Measurements from ENCODE around the gene DHX29.

GRCh38 chr5:55307383-55308253 is at the start of gene DHX29, which contains the start of gene MTREX:
- peak; percentile 98 for TF ChIP-seq POLR2A (IDR thresholded peaks at IDR 0.05; ENCODE audit: low read depth, low read length)
- TF ChIP-seq POLR2AphosphoS5 (IDR thresholded peaks at IDR 0.05; ENCODE audit: low read depth, low read length): peak; percentile 92
- TF ChIP-seq SPI1 (IDR thresholded peaks at IDR 0.05; ENCODE audit: low read depth, low read length): no peak
- TF ChIP-seq TAF1 (IDR thresholded peaks at IDR 0.05; ENCODE audit: low read depth, low read length): peak; percentile 96
- TF ChIP-seq PAX5 (IDR thresholded peaks at IDR 0.05; ENCODE audit: insufficient read depth, low read length, severe bottlenecking): no peak

All from GM12891 (cell line).